H9 (cell line): Measurements from ENCODE around the gene C8G. TPM values are rescaled to one million over a fixed set of nuclear protein-coding genes. Genes with fewer than 3 reads are reported as not detected.

Source experiments
- DNase-seq: peaks from one replicate; pipeline ENCODE4 v3.0.0-alpha.2; 2017
- H2AFZ ChIP-seq: one replicate; pipeline ENCODE4 v1.6.1; 2013; ENCODE audit warnings: mild to moderate bottlenecking, low read length, control low read depth, moderate library complexity
- H2AK5ac ChIP-seq: 2 replicates; pipeline ENCODE4 v1.6.1; 2013; ENCODE audit warnings: low read length, control low read depth, mixed read lengths; ENCODE audit not compliant: insufficient read length
- H2BK120ac ChIP-seq: one replicate; pipeline ENCODE4 v1.6.1; 2013; ENCODE audit warnings: low read depth, mild to moderate bottlenecking, low read length, control low read depth, inconsistent platforms; ENCODE audit not compliant: poor library complexity, severe bottlenecking
- H2BK12ac ChIP-seq: 2 replicates; pipeline ENCODE4 v1.6.1; 2013; ENCODE audit warnings: low read length, control low read depth, mixed read lengths, low read depth; ENCODE audit not compliant: insufficient read length
- H2BK15ac ChIP-seq: 2 replicates; pipeline ENCODE4 v1.6.1; 2013; ENCODE audit warnings: low read depth, low read length, control low read depth
- H2BK20ac ChIP-seq: one replicate; pipeline ENCODE4 v1.6.1; 2013; ENCODE audit warnings: low read depth, mild to moderate bottlenecking, low read length, control low read depth, inconsistent platforms; ENCODE audit not compliant: poor library complexity, severe bottlenecking
- H2BK5ac ChIP-seq: 2 replicates; pipeline ENCODE4 v1.6.1; 2013; ENCODE audit warnings: low read length, control low read depth, mixed read lengths; ENCODE audit not compliant: insufficient read length
- H3K14ac ChIP-seq: 2 replicates; pipeline ENCODE4 v1.6.1; 2013; ENCODE audit warnings: low read length, control low read depth; ENCODE audit not compliant: insufficient read depth
- H3K18ac ChIP-seq: 2 replicates; pipeline ENCODE4 v1.6.1; 2013; ENCODE audit warnings: low read depth, mild to moderate bottlenecking, mixed read lengths, low read length, control low read depth; ENCODE audit not compliant: insufficient read length
- H3K23ac ChIP-seq: 2 replicates; pipeline ENCODE4 v1.6.1; 2013; ENCODE audit warnings: low read length, control low read depth, mixed read lengths, low read depth; ENCODE audit not compliant: insufficient read length
- H3K23me2 ChIP-seq: 2 replicates; pipeline ENCODE4 v1.6.1; 2013; ENCODE audit warnings: low read depth, mild to moderate bottlenecking, mixed read lengths, low read length, control low read depth; ENCODE audit not compliant: insufficient read length, poor library complexity, severe bottlenecking
- H3K27ac ChIP-seq: 2 replicates; pipeline ENCODE4 v1.5.1; 2013; ENCODE audit warnings: low read length, control low read depth, mixed read lengths, low read depth; ENCODE audit not compliant: insufficient read length
- H3K27me3 ChIP-seq: 2 replicates; pipeline ENCODE4 v1.6.1; 2013; ENCODE audit warnings: low read length, control low read depth, inconsistent platforms; ENCODE audit not compliant: insufficient read depth
- H3K4ac ChIP-seq: 2 replicates; pipeline ENCODE4 v1.6.1; 2013; ENCODE audit warnings: low read depth, mild to moderate bottlenecking, control low read depth, inconsistent platforms, low read length, moderate library complexity
- H3K4me1 ChIP-seq: 2 replicates; pipeline ENCODE4 v1.6.1; 2013; ENCODE audit warnings: low read length, control low read depth, inconsistent platforms; ENCODE audit not compliant: insufficient read depth
- H3K4me2 ChIP-seq: 2 replicates; pipeline ENCODE4 v1.6.1; 2013; ENCODE audit warnings: low read length, control low read depth, mixed read lengths; ENCODE audit not compliant: insufficient read length, insufficient read depth
- H3K56ac ChIP-seq: 2 replicates; pipeline ENCODE4 v1.6.1; 2013; ENCODE audit warnings: low read depth, mild to moderate bottlenecking, mixed read lengths, low read length, control low read depth; ENCODE audit not compliant: insufficient read length
- H3K79me1 ChIP-seq: 2 replicates; pipeline ENCODE4 v1.6.1; 2013; ENCODE audit warnings: low read depth, mild to moderate bottlenecking, moderate library complexity, low read length, control low read depth, inconsistent platforms; ENCODE audit not compliant: insufficient read depth, poor library complexity, severe bottlenecking
- H3K79me2 ChIP-seq: 2 replicates; pipeline ENCODE4 v1.6.1; 2013; ENCODE audit warnings: low read length, control low read depth, inconsistent platforms; ENCODE audit not compliant: insufficient read depth
- H3K9ac ChIP-seq: 2 replicates; pipeline ENCODE4 v1.6.1; 2013; ENCODE audit warnings: low read length, control low read depth, mixed read lengths; ENCODE audit not compliant: insufficient read length; ENCODE audit errors: extremely low read depth
- H3K9me3 ChIP-seq: one replicate; pipeline ENCODE4 v1.6.1; 2013; ENCODE audit warnings: low read depth, low read length, inconsistent platforms; ENCODE audit not compliant: control insufficient read depth
- H3T11ph ChIP-seq: one replicate; pipeline ENCODE4 v1.6.1; 2013; ENCODE audit warnings: mild to moderate bottlenecking, low read length, control low read depth, inconsistent platforms
- H4K20me1 ChIP-seq: one replicate; pipeline ENCODE4 v1.6.1; 2013; ENCODE audit not compliant: control insufficient read depth, insufficient read length, insufficient read depth
- H4K5ac ChIP-seq: 2 replicates; pipeline ENCODE4 v1.6.1; 2013; ENCODE audit warnings: low read depth, mild to moderate bottlenecking, mixed read lengths, low read length, control low read depth; ENCODE audit not compliant: insufficient read length
- H4K8ac ChIP-seq: replicated peaks from 2 replicates; pipeline ENCODE4 v1.6.1; 2013; ENCODE audit warnings: low read length, control low read depth, mixed read lengths, low read depth; ENCODE audit not compliant: insufficient read length
- H4K91ac ChIP-seq: 2 replicates; pipeline ENCODE4 v1.6.1; 2013; ENCODE audit warnings: low read depth, mild to moderate bottlenecking, moderate library complexity, mixed read lengths, low read length, control low read depth; ENCODE audit not compliant: insufficient read length
- H3K27ac Mint-ChIP-seq, 3 experiments: 2 replicates in 2 of 3; 3 replicates in 1 of 3; pipeline ENCODE4 v1.8.0; 2020 to 2021; ENCODE audit warnings: mixed read lengths in 3 of 3, mild to moderate bottlenecking in 1 of 3, moderate library complexity in 1 of 3
- H3K27me3 Mint-ChIP-seq: 2 replicates; pipeline ENCODE4 v1.8.0; 2021; ENCODE audit warnings: low read depth, mild to moderate bottlenecking, moderate library complexity, mixed read lengths
- H3K36me3 Mint-ChIP-seq, 3 experiments: 2 replicates in 2 of 3; 3 replicates in 1 of 3; pipeline ENCODE4 v1.8.0; 2020 to 2021; ENCODE audit warnings: low read depth in 3 of 3, mixed read lengths in 3 of 3; ENCODE audit not compliant: insufficient read depth in 1 of 3
- H3K4me1 Mint-ChIP-seq, 2 experiments: 2 replicates each; pipeline ENCODE4 v1.8.0; 2020; ENCODE audit warnings: mixed read lengths in 2 of 2
- H3K4me3 Mint-ChIP-seq, 2 experiments: 2 replicates in 1 of 2; 3 replicates in 1 of 2; pipeline ENCODE4 v1.8.0; 2020 to 2021; ENCODE audit warnings: mild to moderate bottlenecking in 2 of 2, mixed read lengths in 2 of 2, moderate library complexity in 1 of 2
- H3K9me3 Mint-ChIP-seq, 2 experiments: 2 replicates in 1 of 2; 3 replicates in 1 of 2; pipeline ENCODE4 v1.8.0; 2020; ENCODE audit warnings: mild to moderate bottlenecking in 2 of 2, mixed read lengths in 2 of 2, moderate library complexity in 1 of 2
- WGBS: extraction: QIAGEN DNeasy Blood & Tissue Kit; methylation state at CpG from one replicate; pipeline ENCODE4 v1.1.7; 2013; ENCODE audit warnings: missing lambda C conversion rate, low lambda C conversion rate, mixed read lengths; ENCODE audit not compliant: insufficient read length; ENCODE audit errors: extremely low coverage; 5-methylcytosine and 5-hydroxymethylcytosine counted together
- total RNA-seq: library from RNA; stranded (reverse); gene quantifications from 2 replicates; pipeline ENCODE4 v1.2.1, GENCODE V29; 2021
- TF ChIP-seq, protein P1 (sequence below): fragments of 200-600 bp; sonication (generic); conservative IDR thresholded peaks from 3 replicates; pipeline ENCODE4 v1.8.0; 2021; ENCODE audit warnings: antibody characterized with exemption, mild to moderate bottlenecking

The C8G gene
- total RNA-seq, 1 experiment from 2014 or later = 0.96 TPM

DNA sequence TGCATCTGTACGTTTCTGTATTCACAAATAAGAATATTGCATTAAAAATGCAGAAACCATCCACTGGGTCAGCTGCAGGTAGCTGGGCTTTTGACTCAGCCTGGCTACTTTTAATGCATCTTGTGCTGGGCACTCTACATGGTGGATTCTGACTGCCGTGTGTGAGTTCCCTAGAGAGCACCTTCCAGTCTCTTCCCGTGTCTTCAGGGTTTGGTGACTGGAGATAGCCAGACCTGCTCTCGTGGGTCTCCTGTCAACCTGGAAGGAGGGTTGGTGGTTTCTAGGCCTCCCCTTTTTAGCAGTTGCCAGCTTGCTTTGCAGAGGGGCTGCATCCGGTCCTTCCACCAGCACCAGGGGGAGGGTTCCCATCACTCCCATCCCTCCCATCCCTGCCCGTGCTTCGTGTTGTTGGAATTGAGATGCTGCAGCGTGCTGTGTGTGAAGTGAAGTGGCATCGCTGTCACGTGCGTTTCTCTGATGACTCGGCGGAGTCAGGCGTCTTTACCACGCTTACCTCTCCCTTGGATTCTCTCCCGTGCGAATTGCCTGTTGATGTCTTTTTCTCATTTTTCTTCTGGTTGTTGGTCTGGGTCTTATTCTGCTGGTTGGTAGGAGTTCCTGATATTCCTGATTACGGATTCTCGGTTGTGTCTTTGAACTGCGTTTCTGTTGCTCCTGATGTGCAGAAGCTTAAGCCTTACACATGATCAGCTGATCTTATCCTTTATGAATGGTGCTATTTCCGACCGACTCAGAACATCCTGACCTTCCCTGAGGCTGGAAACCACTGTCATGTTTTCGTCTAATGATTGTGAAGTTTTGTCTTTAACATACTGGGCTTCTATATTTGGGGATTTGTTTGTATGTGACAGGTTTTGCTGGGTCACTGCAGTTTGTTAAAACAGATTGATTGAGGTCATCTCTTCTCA lies 17.4 kb upstream of the C8G start:
- Histone ChIP-seq H3K23me2 (no peaks in the 10 kb centered on the region), H3K9me3 (no peaks in the 10 kb centered on the region), H2BK120ac (no peak overlapping the region), H2BK15ac (no peak overlapping the region), H3K27ac (no peak overlapping the region), H2BK20ac (no peak overlapping the region), H4K91ac (no peak overlapping the region), H3K23ac (no peak overlapping the region), H4K20me1 (no peaks in the 10 kb centered on the region), H2BK5ac (no peak overlapping the region), H3K14ac (no peak overlapping the region), H3K4me1 (no peaks in the 10 kb centered on the region), H3K18ac (no peak overlapping the region), H4K8ac (no peak overlapping the region), H3K4ac (no peak overlapping the region), H3K9ac (no peak overlapping the region), H3K27me3 (no peaks in the 10 kb centered on the region), H2AK5ac (no peak overlapping the region), H3K56ac (no peak overlapping the region), H4K5ac (no peak overlapping the region), H3K79me2 (no peaks in the 10 kb centered on the region), H2BK12ac (no peak overlapping the region), H3K4me2 (no peak overlapping the region), H3T11ph (no peak overlapping the region), H3K79me1 (no peaks in the 10 kb centered on the region), H2AFZ (no peak overlapping the region)
- Mint-ChIP-seq H3K36me3 (peaks cover 14 to 70% (median 51%) of the 10 kb centered on the region in 3 experiments; a peak in 6 of 7 replicates), H3K9me3 (no peaks in the 10 kb centered on the region), H3K27ac (peak overlapping the region in 2 of 3 experiments; percentile 0 to 24; a peak in 5 of 7 replicates), H3K4me3 (no peak overlapping the region), H3K4me1 (no peaks in the 10 kb centered on the region), H3K27me3 (no peaks in the 10 kb centered on the region)
- WGBS = no CpG with 5 or more reads among the region's 23 CpGs
- DNase-seq = peak; percentile 17
- TF ChIP-seq, protein P1, sequence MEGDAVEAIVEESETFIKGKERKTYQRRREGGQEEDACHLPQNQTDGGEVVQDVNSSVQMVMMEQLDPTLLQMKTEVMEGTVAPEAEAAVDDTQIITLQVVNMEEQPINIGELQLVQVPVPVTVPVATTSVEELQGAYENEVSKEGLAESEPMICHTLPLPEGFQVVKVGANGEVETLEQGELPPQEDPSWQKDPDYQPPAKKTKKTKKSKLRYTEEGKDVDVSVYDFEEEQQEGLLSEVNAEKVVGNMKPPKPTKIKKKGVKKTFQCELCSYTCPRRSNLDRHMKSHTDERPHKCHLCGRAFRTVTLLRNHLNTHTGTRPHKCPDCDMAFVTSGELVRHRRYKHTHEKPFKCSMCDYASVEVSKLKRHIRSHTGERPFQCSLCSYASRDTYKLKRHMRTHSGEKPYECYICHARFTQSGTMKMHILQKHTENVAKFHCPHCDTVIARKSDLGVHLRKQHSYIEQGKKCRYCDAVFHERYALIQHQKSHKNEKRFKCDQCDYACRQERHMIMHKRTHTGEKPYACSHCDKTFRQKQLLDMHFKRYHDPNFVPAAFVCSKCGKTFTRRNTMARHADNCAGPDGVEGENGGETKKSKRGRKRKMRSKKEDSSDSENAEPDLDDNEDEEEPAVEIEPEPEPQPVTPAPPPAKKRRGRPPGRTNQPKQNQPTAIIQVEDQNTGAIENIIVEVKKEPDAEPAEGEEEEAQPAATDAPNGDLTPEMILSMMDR = no peak
